ENCODE results near the gene SH3GL3. TPM values are rescaled to one million over a fixed set of nuclear protein-coding genes. Genes with fewer than 3 reads are reported as not detected.

Gene SH3GL3
- total and polyA plus RNA-seq, 2 of the 13 experiments (the other 11 are each of a cell fraction or from before 2014, with no cell fraction given), result not detected

DNA sequence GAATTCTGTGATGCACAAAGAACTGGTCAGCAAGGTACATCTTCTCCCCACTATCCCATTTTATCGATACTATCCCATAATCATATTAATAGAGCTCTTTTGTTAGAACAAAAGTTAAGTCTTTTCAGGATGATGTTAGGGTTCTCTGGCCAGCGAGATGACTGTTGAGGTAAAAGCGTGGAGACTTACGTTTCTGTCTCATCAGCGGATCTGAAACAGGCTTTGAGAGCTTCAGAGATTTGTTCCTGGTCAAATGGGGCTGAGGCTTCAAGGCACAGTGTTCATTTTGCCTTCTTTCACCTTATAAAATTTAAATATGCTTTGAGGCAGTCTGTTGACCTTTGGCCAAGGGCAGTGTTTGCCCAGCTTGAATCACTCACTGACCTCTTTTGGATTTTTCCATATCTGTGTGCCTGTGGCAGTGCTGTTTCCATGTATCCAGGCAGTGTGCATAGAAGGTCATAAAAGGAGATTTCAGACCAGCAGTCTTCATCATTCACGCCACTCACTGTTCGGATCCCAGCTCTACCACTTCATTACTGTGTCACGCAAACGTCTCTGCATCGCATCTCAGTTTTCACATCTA lies 209.9 kb downstream of the SH3GL3 start (continued):
- TF ChIP-seq NFKB2 (CRISPR knock-in tag; IDR thresholded peaks at IDR 0.05; ENCODE audit: borderline replicate concordance) (no peak), MYC (CRISPR knock-in tag; IDR thresholded peaks at IDR 0.05; ENCODE audit: borderline replicate concordance) (no peak), ZNF713 (CRISPR knock-in tag; IDR thresholded peaks at IDR 0.05) (no peak), FOSL2 (CRISPR knock-in tag; IDR thresholded peaks at IDR 0.05) (peak; percentile 79), CCDC6 (CRISPR knock-in tag; IDR thresholded peaks at IDR 0.05) (no peak), ZNF205 (CRISPR knock-in tag; IDR thresholded peaks at IDR 0.05) (no peak), ZNF781 (CRISPR knock-in tag; IDR thresholded peaks at IDR 0.05; ENCODE audit: borderline replicate concordance, not compliant biosample characterization) (no peak), TEAD2 (CRISPR knock-in tag; IDR thresholded peaks at IDR 0.05) (no peak), HNF4A (CRISPR knock-in tag; IDR thresholded peaks at IDR 0.05) (peak; percentile 68), KDM3A (CRISPR knock-in tag; IDR thresholded peaks at IDR 0.05; ENCODE audit: low read depth) (no peak), NFRKB (IDR thresholded peaks at IDR 0.05) (no peak), ARNT (IDR thresholded peaks at IDR 0.05) (no peak), KLF12 (CRISPR knock-in tag; IDR thresholded peaks at IDR 0.05; ENCODE audit: borderline replicate concordance) (no peak), GTF2F1 (IDR thresholded peaks at IDR 0.05; ENCODE audit: low read length) (no peak), RFXAP (CRISPR knock-in tag; IDR thresholded peaks at IDR 0.05; ENCODE audit: borderline replicate concordance) (no peak), HNRNPLL (IDR thresholded peaks at IDR 0.05; ENCODE audit: low read depth, low read length, poor library complexity, severe bottlenecking) (no peak), SAP130 (CRISPR knock-in tag; IDR thresholded peaks at IDR 0.05; ENCODE audit: low read depth) (0 out of 2 replicates have a peak, but pooled peaks have one; percentile 17), ZNF207 (IDR thresholded peaks at IDR 0.05; ENCODE audit: borderline replicate concordance) (no peak)
- TF ChIP-seq, protein P1, sequence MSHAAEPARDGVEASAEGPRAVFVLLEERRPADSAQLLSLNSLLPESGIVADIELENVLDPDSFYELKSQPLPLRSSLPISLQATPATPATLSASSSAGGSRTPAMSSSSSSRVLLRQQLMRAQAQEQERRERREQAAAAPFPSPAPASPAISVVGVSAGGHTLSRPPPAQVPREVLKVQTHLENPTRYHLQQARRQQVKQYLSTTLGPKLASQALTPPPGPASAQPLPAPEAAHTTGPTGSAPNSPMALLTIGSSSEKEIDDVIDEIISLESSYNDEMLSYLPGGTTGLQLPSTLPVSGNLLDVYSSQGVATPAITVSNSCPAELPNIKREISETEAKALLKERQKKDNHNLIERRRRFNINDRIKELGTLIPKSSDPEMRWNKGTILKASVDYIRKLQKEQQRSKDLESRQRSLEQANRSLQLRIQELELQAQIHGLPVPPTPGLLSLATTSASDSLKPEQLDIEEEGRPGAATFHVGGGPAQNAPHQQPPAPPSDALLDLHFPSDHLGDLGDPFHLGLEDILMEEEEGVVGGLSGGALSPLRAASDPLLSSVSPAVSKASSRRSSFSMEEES (CRISPR knock-in tag; IDR thresholded peaks at IDR 0.05), result no peak
- TF ChIP-seq, protein P2, sequence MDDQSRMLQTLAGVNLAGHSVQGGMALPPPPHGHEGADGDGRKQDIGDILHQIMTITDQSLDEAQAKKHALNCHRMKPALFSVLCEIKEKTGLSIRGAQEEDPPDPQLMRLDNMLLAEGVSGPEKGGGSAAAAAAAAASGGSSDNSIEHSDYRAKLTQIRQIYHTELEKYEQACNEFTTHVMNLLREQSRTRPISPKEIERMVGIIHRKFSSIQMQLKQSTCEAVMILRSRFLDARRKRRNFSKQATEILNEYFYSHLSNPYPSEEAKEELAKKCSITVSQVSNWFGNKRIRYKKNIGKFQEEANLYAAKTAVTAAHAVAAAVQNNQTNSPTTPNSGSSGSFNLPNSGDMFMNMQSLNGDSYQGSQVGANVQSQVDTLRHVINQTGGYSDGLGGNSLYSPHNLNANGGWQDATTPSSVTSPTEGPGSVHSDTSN (CRISPR knock-in tag; IDR thresholded peaks at IDR 0.05; ENCODE audit: borderline replicate concordance), result no peak
- TF ChIP-seq, protein P3, sequence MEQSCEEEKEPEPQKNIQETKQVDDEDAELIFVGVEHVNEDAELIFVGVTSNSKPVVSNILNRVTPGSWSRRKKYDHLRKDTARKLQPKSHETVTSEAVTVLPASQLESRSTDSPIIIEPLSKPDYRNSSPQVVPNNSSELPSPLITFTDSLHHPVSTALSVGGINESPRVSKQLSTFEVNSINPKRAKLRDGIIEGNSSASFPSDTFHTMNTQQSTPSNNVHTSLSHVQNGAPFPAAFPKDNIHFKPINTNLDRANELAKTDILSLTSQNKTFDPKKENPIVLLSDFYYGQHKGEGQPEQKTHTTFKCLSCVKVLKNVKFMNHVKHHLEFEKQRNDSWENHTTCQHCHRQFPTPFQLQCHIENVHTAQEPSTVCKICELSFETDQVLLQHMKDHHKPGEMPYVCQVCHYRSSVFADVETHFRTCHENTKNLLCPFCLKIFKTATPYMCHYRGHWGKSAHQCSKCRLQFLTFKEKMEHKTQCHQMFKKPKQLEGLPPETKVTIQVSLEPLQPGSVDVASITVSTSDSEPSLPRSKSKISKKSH (CRISPR knock-in tag; IDR thresholded peaks at IDR 0.05; ENCODE audit: borderline replicate concordance), result no peak
- TF ChIP-seq, protein P4, sequence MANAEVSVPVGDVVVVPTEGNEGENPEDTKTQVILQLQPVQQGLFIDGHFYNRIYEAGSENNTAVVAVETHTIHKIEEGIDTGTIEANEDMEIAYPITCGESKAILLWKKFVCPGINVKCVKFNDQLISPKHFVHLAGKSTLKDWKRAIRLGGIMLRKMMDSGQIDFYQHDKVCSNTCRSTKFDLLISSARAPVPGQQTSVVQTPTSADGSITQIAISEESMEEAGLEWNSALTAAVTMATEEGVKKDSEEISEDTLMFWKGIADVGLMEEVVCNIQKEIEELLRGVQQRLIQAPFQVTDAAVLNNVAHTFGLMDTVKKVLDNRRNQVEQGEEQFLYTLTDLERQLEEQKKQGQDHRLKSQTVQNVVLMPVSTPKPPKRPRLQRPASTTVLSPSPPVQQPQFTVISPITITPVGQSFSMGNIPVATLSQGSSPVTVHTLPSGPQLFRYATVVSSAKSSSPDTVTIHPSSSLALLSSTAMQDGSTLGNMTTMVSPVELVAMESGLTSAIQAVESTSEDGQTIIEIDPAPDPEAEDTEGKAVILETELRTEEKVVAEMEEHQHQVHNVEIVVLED (CRISPR knock-in tag; IDR thresholded peaks at IDR 0.05; ENCODE audit: borderline replicate concordance), result no peak
- TF ChIP-seq, protein P5, sequence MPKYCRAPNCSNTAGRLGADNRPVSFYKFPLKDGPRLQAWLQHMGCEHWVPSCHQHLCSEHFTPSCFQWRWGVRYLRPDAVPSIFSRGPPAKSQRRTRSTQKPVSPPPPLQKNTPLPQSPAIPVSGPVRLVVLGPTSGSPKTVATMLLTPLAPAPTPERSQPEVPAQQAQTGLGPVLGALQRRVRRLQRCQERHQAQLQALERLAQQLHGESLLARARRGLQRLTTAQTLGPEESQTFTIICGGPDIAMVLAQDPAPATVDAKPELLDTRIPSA (CRISPR knock-in tag; IDR thresholded peaks at IDR 0.05; ENCODE audit: borderline replicate concordance), result no peak
- TF ChIP-seq, protein P6, sequence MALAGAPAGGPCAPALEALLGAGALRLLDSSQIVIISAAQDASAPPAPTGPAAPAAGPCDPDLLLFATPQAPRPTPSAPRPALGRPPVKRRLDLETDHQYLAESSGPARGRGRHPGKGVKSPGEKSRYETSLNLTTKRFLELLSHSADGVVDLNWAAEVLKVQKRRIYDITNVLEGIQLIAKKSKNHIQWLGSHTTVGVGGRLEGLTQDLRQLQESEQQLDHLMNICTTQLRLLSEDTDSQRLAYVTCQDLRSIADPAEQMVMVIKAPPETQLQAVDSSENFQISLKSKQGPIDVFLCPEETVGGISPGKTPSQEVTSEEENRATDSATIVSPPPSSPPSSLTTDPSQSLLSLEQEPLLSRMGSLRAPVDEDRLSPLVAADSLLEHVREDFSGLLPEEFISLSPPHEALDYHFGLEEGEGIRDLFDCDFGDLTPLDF (CRISPR knock-in tag; IDR thresholded peaks at IDR 0.05), result no peak

Data from HepG2 (cell line).